Measurements from ENCODE around the gene GPRIN3. TPM values are rescaled to one million over a fixed set of nuclear protein-coding genes. Genes with fewer than 3 reads are reported as not detected.

The GPRIN3 gene
- total RNA-seq, 1 experiment from 2014 or later = 0.48 TPM

DNA sequence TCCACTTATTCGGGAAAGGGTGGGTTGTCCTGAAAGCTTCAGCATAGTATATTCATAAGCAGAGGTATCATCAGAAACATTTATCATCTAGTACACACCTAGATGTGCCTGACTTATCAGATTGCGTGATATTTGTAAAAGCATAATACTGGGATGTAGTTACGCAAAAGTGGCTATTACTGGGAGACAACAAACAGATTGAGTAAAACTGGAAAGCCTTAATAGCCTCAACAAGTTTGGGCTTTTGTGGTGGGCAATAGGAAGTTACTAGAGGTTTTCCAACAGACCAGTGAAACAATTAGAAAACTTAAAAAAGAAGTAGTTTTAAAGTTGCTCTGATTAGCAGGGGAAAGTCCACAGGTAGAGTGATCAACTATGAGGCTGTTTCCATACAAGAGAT is 39.8 kb downstream of the GPRIN3 start:
- Histone ChIP-seq H2BK12ac (ENCODE audit: insufficient read length, low read depth, low read length) (no peak overlapping the region), H4K91ac (ENCODE audit: insufficient read length, low read depth, low read length) (no peak overlapping the region), H3K4ac (ENCODE audit: low read depth, low read length) (no peak overlapping the region), H3K4me1 (ENCODE audit: insufficient read depth, low read length) (no peaks in the 10 kb centered on the region), H4K5ac (ENCODE audit: insufficient read length, low read depth, low read length) (no peak overlapping the region), H2AK5ac (ENCODE audit: insufficient read length, low read length) (no peak overlapping the region), H2BK120ac (ENCODE audit: low read depth, low read length, poor library complexity, severe bottlenecking) (no peak overlapping the region), H3K9me3 (ENCODE audit: control insufficient read depth, low read depth, low read length) (no peaks in the 10 kb centered on the region), H3K18ac (ENCODE audit: insufficient read length, low read depth, low read length) (no peak overlapping the region), H3K56ac (ENCODE audit: insufficient read length, low read depth, low read length) (no peak overlapping the region), H2BK5ac (ENCODE audit: insufficient read length, low read length) (no peak overlapping the region), H2BK15ac (ENCODE audit: low read depth, low read length) (no peak overlapping the region), H3K9ac (ENCODE audit: extremely low read depth, insufficient read length, low read length) (no peak overlapping the region), H3T11ph (ENCODE audit: low read length) (no peak overlapping the region), H2BK20ac (ENCODE audit: low read depth, low read length, poor library complexity, severe bottlenecking) (no peak overlapping the region), H3K79me1 (ENCODE audit: insufficient read depth, low read depth, low read length, poor library complexity, severe bottlenecking) (no peaks in the 10 kb centered on the region), H3K27ac (ENCODE audit: insufficient read length, low read depth, low read length) (no peak overlapping the region), H3K27me3 (ENCODE audit: insufficient read depth, low read length) (no peaks in the 10 kb centered on the region), H3K14ac (ENCODE audit: insufficient read depth, low read length) (no peak overlapping the region), H3K4me2 (ENCODE audit: insufficient read depth, insufficient read length, low read length) (no peak overlapping the region), H3K79me2 (ENCODE audit: insufficient read depth, low read length) (no peaks in the 10 kb centered on the region), H3K23ac (ENCODE audit: insufficient read length, low read depth, low read length) (no peak overlapping the region), H4K20me1 (ENCODE audit: control insufficient read depth, insufficient read depth, insufficient read length) (no peaks in the 10 kb centered on the region), H2AFZ (ENCODE audit: low read length) (no peak overlapping the region), H4K8ac (replicated peaks; ENCODE audit: insufficient read length, low read depth, low read length) (no peak overlapping the region), H3K23me2 (ENCODE audit: insufficient read length, low read depth, low read length, poor library complexity, severe bottlenecking) (no peaks in the 10 kb centered on the region)
- TF ChIP-seq, protein P1, sequence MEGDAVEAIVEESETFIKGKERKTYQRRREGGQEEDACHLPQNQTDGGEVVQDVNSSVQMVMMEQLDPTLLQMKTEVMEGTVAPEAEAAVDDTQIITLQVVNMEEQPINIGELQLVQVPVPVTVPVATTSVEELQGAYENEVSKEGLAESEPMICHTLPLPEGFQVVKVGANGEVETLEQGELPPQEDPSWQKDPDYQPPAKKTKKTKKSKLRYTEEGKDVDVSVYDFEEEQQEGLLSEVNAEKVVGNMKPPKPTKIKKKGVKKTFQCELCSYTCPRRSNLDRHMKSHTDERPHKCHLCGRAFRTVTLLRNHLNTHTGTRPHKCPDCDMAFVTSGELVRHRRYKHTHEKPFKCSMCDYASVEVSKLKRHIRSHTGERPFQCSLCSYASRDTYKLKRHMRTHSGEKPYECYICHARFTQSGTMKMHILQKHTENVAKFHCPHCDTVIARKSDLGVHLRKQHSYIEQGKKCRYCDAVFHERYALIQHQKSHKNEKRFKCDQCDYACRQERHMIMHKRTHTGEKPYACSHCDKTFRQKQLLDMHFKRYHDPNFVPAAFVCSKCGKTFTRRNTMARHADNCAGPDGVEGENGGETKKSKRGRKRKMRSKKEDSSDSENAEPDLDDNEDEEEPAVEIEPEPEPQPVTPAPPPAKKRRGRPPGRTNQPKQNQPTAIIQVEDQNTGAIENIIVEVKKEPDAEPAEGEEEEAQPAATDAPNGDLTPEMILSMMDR (conservative IDR thresholded peaks at IDR 0.05) = no peak
- H3K4me1 Mint-ChIP-seq = no peaks in the 10 kb centered on the region; a peak in 1 of 4 replicates
- H3K36me3 Mint-ChIP-seq (ENCODE audit: insufficient read depth in 1 of 3, low read depth in 3 of 3) = no peaks in the 10 kb centered on the region
- no peak overlapping the region for H3K4me3 Mint-ChIP-seq
- no peak overlapping the region; a peak in 1 of 7 replicates for H3K27ac Mint-ChIP-seq
- WGBS (ENCODE audit: extremely low coverage, insufficient read length, low lambda C conversion rate) = no CpG with 5 or more reads among the region's 3 CpGs
- no peak for DNase-seq
- H3K27me3 Mint-ChIP-seq (ENCODE audit: low read depth) = no peaks in the 10 kb centered on the region
- H3K9me3 Mint-ChIP-seq = no peaks in the 10 kb centered on the region

Data from H9 (cell line).